Measurements from ENCODE around the gene HOXB13.

HOXB13 gene

DNA sequence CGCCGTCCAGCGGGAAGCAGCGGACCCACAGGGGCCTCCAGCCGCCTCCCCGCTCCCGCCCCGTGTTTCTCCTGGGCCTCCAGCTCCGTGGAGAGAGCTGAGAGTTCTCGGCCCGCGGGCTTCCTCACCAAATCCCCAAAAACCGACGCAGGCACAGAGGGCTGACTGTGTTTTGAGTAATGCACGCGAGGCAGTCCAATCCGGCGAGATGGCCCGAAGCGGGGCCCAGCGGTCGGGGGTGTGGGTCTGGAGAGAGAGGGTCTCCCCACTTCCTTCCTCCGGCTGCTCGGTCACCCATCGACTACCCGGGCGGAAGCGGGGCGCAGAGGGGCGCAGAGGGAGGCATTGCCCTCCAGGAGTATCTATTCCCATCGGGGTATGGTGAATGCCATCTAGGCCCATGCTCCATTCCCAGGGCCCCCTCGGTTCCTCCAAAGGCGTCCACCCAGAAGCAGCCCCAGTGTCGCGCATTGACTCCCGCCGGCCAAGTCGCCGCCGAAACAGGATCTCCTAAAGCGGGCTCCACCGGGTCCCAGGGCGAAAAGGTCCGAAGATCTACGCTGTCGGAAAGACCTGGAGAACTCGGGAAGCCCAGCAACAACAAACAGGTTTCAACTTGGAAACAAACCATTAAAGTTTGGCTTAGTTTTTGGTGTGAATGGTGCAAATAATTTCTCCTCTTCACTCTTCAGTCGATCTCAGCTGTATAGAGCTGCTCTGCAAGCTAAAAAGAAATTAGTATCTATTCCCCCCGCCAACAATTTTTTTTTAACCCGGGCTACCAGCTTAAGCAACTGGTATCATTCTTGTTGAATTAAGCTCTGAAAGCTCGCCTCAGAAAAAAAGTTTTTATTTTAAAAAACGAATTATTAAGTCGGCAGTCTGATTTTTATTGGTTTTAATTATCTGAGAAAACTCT, 19.2 kb upstream of the HOXB13 start:
- no peak for DNase-seq

DNA sequence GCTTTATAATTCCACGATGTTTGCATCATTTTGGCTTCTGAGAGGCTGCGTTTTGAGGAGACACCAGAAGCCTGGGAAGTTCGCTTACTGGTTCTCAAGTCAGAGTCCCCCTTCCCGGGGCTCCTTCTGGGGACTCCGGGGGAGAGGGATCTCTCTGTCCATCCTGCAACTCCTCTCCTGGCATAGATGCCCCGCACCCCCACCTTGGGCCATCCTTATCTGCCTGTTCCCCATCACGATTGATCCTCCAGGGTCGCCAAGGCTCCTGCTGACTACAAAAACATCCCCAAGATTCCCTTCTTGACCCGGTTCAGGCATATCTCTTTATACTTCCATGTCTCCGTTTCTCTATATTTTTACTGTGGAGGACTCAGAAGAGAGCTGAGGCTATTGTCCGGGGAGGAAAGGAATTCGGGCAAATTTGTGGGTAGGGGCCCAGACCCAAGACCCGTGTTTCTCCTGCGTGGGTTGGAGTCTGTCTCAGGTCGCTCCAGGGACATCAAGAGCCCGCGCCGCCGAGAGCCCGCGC, 18.4 kb upstream of the HOXB13 start:
- no peak for DNase-seq

DNA sequence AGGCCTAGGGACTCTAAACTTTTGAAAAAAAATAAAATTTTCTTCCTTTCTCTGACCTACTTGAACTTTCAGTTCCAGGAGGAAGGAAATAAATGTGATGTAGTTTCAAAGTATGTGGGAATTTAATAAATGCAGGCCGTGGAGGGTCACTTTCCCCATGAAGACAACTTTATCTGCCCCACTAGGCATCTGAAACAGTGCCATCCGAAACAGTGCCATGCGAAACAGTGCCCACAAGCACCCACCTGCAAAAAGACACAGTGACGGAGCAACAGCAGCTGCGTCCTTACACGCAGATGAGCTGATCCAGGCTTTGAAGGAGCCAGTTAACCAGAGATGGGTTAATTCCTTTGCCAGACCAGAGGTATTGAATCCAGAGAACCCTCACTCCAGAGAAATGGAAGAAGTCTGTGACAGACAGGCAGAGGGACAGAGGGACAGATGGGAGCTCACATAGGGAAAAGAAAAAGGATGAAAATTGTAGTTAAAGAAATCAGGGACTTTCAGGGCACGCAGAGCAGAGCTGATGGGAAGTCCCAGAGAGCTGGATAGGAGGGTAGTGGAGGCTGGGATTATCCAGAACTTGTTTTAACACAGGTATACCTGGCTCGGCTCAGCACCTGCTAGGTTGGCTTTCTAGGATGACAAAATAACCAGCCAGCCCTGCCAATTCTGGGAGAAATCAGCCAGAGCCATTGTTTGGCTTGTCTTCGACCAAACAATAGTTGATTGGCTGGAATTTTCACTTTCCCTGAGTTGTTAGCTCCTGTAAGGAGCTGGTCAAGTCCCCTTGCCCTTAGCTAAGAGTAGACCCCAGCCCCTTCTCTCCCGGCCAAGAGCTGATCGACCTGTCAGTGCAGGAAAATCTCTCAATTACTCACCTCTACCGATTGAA, 17.1 kb upstream of the HOXB13 start:
- no peak for DNase-seq

DNA sequence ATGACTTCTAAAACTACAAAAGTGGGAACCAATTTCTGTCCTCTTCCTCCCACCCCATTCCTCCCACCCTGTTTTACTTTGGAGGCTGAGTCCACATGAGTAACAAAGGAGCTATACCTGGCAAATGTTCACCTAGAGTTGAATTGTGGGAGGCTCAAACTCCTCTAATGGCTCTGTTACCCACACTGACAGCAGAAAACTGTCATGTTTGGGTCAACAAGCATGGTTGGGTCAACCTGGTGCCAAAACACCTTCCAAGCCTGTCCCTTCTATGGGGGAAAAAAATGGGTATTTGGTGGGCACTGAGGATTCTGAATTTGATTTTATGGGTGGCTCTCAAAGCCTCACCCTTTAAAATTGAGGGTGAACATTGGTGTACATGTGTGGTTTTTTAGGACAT, 12.0 kb upstream of the HOXB13 start:
- no peak for DNase-seq

DNA sequence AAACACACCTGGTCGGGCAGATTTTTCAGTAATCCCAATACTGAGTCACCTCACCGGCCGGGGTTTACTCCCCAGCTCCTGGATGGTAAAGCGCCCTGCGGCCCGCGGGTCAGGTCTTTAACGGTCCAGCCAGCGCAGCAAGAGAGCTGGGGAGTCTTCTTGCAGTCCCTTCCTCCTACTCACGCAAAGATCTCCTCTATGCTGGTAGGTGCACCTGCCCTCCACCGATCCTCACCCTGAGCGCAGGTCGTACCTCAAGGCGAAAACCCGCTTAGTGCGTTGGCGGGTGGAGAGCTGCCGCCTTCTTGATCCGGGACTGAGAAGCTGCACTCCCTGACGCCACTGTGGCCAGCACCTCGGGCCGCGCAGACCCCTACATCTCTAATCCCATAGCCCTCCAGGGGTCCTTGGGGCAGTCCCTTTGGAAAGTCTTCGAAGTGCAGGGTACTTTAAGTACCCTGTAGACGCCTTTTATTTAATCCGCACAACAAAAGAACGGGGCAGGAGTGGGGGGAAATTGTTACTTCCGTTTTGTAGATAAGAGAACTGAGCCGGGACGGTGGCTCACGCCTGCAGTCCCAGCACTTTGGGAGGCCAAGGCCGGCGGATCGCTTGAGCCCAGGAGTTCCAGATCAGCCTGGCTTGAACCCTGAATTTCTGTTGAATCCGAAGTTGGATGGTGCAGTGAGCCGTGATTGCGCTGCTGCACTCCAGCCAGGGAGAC, 10.4 kb upstream of the HOXB13 start:
- no peak for DNase-seq

DNA sequence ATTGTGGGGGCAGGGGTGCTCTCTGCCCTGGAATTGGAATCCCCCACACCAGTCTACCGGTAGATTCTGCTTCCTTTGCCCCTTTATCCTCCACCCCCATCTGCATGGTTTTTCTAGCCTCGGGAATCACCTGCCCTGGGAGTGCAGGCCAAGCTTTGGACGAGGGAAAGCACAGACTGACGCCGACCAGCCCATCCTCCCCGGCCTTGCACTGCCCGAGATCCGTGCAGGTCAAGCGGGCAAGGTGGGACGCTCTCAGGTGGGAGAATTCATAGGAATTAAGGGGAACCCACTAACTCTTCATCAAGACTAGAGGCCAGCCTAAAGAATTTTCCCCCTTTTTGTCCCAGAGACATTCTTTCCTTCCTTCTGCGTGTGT, 9.9 kb upstream of the HOXB13 start:
- DNase-seq, result no peak

DNA sequence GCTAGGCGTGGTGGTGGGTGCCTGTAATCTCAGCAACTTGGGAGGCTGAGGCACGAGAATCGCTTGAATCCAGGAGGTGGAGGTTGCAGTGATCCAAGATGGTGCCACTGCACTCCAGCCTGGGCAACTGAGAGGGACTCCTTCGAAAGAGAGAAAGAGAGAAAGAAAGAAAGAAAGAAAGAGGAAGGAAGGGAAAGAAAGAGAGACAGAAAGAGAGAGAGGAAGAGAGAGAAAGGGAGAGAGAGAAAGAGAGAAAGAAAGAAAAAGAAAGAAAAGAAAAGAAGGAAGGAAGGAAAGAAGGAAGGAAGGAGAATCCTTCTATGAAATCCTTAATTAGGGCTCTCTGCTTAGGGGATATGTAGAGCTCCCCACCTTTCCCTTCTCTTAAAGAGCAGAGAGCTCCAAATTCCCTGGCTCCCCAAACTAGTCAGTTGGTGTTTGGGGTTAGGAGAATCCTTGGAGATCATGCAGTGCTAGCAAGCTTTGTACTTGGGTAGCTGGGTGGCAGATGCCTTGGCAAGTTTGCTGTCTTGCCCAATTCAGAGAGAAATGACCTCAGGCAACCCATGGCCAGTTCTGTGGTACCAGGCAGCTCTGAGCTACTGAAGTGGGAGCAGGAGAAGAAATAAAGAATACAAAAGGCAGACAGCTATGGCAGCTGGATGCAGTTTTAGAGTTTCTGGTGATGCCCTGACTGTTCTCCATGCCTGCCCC, 8.9 kb upstream of the HOXB13 start:
- DNase-seq, result no peak

DNA sequence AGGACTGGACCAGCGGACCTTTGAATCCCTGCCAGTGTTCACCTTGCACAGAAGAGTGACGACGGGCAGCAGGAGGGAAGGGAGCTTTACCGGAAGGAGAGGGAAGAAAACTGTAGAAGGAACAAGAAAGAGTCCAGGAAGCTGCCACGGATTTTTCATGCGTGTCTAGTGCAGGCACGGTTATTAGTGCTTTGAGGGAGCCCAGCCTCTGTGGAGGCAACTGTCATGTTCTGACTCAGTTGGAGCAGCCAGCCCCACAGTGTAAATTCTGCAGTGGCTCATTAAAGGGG, 6.5 kb upstream of the HOXB13 start:
- DNase-seq, result no peak

DNA sequence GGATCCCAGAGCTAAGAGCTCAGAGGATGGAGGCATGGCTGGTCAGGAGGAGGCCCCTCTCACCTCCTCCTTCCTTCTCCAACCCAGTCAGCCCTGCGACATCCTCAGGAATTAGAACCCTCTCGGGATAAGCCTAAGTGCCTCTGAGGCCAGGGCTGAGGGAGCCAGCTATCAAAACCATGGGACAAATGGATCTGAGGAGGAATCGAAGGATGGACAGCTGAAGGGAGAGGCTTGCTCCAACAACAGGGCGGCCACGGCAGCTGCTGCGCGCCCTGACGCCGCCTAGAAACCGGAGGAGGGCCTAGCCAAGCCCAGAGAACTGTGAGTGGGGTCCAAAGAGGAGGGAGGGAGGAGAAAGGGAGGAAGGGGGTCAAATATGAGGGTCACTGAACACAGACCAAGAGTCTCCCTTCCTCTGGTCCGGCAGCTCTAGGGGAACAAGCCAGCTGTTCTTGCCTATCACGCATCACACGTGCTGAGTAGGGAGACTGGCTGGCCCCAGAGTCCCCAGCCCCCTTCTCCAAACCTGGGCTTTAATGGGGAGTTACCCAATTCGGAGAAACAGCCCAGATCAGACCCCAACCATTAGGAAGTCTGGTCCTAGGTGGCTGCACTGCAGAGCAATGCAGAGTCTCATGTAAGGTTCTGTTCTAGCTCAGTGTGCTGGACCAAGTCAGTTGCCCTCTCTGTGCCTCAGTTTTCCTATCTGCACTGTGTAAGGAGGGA, 5.9 kb upstream of the HOXB13 start:
- DNase-seq, result no peak

DNA sequence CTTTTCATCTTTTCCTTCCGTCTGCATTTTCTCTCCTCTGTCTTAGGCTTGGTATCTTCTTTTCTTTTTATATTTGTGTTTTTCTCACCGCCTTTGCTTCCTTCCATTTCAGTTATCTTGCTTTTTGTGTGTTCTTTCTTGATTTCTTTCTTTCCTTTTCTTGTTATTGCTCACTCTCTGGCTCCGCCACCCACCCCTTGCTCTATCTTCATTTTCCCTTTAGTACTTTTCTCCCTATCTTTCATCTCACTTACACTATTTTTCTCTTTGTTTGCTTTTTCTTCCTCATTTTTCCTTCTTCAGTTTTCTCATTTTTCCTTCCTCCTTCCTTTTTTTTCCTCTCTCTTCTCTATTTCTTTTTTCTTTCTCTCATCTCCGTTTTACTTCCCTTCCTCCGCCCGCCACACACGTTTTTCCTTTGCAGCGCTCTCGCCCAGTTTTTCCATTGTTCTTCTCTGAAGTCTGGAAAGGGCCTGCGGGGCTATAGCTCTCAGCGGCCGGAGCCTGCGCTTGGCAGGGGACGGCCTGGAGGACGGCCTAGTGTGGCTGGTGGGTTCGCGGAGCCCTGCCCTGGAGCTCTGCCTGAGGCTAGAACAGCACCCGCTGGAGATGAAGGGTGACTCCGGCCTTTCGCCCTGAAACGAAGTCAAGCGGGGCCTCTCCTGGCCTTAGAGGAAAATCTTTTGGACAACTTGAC, 5.2 kb upstream of the HOXB13 start:
- no peak for DNase-seq

DNA sequence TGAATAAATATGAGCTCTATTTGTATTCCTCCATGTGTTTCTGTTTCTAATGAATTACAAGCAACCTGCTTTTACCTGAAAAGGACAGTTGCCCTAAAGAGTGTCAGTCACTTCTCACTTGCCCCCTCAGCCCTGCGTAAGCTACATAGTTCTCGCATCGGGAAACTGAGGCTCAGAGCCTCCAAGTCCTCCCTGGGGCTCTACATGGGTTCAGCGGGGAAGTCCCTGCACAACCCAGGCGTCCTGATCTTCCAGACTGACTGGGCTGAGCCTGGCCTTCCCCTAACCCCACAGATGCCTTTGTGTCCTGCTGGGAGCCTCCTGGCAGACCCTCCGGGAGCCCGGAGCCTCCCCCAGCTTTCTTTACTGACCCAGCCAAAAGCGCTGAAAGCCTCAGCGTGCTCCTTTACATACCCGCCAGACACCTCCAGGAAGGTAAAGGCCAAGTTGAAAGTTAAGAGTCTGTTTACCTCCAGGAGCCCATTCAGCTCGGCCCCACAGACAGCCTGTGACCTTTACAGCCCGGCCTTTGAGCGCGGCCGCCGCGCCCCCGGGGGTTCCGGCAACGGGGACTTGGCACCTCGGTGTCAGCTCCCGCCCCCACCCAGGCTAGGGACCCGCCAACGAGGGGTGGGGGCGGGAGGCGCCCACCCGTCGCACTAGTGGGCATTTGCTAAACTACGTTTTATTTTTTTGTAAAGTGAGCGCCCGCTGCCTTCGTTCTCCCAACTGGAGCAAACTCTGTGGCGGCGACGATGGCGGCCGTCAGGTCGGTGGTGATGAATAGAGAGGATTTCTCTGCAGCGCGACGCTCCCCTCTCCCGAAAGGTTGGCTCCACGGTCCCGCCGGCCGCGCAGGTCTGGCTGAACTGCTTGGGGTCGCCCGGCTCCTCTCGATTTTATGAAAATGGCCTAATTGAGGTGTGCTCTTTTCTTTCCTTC, 4.4 kb upstream of the HOXB13 start:
- DNase-seq, result no peak

DNA sequence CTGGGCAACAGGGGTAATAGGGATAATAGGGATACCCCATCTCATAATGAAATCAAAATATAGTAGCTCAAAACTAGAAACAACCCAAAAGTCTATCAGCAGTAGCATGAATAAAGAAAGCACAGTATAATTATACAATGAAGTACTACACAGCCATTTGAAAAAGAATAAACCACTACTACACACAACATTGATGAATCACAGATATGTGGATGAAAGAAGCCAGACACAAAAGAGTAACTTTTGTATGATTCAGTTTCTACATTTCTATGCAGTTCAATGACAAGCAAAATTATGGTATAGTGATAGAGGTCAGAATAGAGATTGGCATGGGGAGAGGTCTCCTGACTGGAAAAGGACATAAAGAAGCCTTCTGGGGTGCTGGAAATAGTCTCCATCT, 2.8 kb upstream of the HOXB13 start:
- DNase-seq, result no peak

DNA sequence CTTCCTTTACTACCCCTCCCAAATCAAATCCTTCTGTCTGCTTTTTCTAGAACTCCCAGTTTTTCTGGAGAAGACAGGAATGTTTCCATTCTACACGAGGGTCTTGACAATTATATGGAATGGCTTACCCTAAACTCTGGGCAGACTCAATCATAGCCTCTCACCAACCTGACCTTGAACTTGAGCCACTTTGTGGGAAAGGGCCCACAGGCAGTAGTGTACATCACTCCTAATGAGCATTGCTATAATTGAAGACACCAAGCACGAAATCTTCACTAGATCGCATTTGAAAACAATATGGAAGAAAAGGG, 1.6 kb upstream of the HOXB13 start:
- no peak for DNase-seq

DNA sequence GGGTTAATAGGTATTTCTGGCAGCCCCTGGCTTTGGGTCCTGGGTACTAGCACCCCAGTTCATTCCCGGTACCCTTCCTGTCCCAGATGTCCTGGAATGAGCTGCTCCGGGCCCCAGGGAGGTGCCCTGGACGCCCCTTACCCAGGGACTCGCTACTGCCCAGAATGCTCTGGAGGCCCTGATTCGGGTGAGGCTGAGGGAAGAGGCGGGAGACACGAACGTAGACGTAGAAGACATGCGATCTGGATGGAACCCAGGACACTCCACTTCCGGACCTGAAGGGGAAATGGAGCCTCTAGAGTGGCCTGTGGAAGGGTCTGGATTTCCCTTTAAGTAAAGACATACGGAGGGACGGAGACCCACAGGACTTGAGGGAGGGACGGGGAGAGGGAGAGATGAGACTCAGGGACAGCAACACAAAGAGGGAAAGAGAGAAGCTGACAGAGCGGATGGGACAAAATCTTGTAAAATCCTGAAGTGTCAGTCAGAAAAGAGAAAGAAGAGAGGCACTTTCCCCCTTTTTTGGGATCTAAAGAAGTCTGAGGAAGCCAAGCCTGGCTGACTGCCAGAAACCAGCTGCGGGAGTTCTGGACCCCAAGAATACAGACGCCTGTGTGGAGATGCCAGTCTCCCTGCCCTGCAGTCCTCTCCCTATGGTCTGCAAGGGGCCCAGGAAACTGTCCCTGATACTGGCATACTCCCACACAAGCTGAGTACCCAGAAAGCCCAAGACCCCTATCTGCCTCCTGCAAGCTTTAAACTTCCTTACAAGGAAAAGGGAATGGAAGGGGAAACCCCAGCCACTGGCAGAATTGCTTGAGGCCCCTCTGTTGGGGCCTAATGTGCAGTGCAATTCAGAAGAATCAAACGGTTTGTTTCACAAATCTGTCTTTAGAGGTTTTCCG, 1.0 kb upstream of the HOXB13 start:
- no peak for DNase-seq

DNA sequence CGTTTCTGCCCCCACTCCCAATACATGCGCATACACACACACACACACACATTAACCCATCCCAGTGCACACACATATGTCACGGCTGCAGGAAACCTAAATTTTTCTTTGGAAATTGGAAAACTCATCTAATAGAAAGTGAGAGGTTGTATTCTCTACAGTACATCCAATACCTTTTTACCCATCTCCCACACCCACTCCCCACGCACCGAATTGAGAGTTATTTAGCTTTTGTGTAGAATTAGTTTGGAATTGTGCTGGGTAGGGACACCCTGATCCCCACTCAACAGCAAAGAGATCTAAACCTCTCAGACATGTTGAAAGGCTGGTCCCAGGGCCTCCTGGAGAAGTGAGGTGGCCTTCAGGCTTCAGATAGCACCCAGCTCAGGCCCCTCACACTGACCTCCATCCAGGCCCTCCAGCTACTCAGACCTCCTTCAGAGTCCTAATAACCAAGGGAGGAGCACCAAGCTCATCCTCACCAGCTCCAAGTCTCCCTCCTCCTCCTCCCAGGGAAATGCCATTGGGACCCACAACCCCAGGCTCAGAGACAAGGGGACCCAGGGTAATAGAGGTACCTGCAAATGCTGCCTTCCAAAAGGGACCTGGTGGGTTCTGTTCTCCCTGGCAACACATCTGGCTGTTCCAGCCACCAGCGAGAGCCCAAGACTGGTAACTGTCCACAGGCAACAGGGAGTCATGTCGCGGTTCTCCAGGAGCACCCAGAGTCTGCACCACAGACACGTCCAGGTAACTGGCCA, 955 bp downstream of the HOXB13 start:
- DNase-seq, result no peak

DNA sequence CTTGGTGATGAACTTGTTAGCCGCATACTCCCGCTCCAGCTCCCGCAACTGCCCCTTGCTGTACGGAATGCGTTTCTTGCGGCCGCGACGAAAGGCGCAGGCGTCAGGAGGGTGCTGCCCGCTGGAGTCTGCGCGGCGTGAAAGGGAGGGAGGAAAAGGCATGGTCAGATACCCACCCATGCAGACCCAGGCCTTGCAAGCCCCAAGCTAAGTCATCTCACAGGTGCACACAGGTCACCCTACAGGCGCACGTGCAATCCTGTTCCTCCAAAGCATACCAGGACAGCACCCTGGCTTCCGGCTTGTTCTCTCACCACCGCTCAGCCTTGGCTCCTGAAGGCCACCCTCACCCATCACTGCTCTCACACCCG, 1.6 kb downstream of the HOXB13 start:
- no peak for DNase-seq

DNA sequence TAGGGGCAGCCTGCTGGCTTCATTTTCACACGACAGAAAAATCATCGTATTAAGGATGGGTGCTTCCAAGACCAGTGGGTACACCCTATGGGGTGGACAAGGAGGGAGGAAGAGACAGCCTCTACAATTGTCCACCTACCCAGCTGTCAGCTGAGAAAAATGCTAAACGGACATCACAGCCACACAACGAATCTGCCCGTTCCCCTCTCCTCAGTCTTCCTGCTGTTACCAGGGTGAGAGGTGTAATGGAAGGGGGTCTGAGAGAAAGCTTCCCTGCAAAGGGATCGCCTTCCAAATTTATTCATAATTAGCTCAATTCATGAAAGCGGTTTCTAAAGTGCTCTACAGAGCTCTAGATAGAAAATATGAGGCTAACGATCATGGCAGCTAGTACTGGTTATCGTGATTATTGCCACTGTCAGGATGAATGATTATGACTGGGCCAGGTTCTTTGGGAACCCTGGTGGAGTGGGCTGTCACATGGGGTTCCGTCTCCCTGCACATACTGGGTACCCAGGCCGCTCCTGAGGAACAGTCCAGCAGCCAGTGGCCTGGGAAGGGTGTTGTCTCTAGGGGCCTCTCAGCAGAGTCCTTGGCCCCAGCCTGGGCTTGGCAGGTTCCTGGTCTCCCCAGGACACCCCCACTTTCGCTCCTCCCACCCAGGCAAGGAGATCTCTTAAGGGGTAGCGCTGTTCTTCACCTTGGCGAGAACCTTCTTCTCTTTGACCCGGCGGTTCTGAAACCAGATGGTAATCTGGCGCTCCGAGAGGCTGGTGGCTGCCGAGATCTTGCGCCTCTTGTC, 2.2 kb downstream of the HOXB13 start:
- DNase-seq, result no peak
